NOMO-1 (cell line): Measurements from ENCODE around the gene GEMIN7.

Experiments
- DNase-seq, 2 experiments: peaks; one replicate each; lab custom pipeline; 2025; ENCODE audit not compliant: unreplicated experiment in 2 of 2; lab: John Stamatoyannopoulos, UW

The GEMIN7 gene

GRCh38 chr19:45079063-45079910 is at the start of gene GEMIN7:
Gene GEMIN7, plus strand, starts transcription at chr19:45079260. Its CDS starts 10,855 bp downstream, at chr19:45090115.
- DNase-seq: peak; percentile 59 to 80

- DNase-seq: no peak
Measured at GRCh38 chr19:45030825-45031224, 48.2 kb upstream of the GEMIN7 start.

GRCh38 chr19:45032421-45032820 is 46.6 kb upstream of the GEMIN7 start:
- DNase-seq: no peak

GRCh38 chr19:45035755-45036154 is 43.3 kb upstream of the GEMIN7 start:
- DNase-seq: no peak

GRCh38 chr19:45037393-45038169 is 41.5 kb upstream of the GEMIN7 start:
- no peak for DNase-seq

- DNase-seq: peak; percentile 83 to 90
Measured at GRCh38 chr19:45038931-45039893, 39.8 kb upstream of the GEMIN7 start, which contains the start of gene CLASRP. Gene CLASRP, plus strand, starts transcription at chr19:45039045. Its CDS starts 1,168 bp downstream, at chr19:45040213.

GRCh38 chr19:45040059-45040771 is 38.8 kb upstream of the GEMIN7 start:
- DNase-seq: peak; percentile 74 to 83

- peak in 1 of 2 experiments; percentile 7 for DNase-seq
Measured at GRCh38 chr19:45041125-45041524, 37.9 kb upstream of the GEMIN7 start.

- DNase-seq: no peak
Measured at GRCh38 chr19:45045671-45046353, 33.2 kb upstream of the GEMIN7 start.

- no peak for DNase-seq
Measured at GRCh38 chr19:45046355-45046754, 32.7 kb upstream of the GEMIN7 start.

- DNase-seq: peak; percentile 77 to 89
Measured at GRCh38 chr19:45047188-45047797, 31.8 kb upstream of the GEMIN7 start.

GRCh38 chr19:45049073-45049736 is 29.9 kb upstream of the GEMIN7 start:
- no peak for DNase-seq

- no peak for DNase-seq
Measured at GRCh38 chr19:45050036-45050435, 29.0 kb upstream of the GEMIN7 start.

- DNase-seq: no peak
Measured at GRCh38 chr19:45051929-45052579, 27.0 kb upstream of the GEMIN7 start.

GRCh38 chr19:45056831-45057230 is 22.2 kb upstream of the GEMIN7 start:
- no peak for DNase-seq

- no peak for DNase-seq
Measured at GRCh38 chr19:45057444-45057843, 21.6 kb upstream of the GEMIN7 start.

GRCh38 chr19:45058622-45059159 is 20.4 kb upstream of the GEMIN7 start:
- DNase-seq: no peak
